ENCODE results near the gene NACA2.

The NACA2 gene

DNA sequence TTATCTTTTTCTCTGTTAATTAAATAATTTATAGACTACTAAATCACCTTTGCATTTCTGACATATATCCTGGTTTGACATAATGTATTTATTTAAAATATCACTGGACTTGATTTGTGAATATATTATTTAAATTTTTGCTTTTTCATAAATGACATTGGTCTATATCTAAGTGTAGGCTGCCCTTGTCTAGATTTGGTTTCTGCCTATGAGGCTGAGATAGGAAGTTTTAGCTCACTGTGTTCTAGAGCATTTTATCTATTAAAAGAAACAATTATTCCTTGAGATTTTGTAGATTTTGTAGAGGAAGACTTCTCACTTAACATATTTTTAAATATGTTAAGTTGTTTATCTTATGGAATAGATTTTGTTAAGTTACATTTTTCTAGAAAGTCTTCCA, 43.9 kb downstream of the NACA2 start:
- DNase-seq (ENCODE audit: low spot score) = no peak
- TF ChIP-seq, protein P1, sequence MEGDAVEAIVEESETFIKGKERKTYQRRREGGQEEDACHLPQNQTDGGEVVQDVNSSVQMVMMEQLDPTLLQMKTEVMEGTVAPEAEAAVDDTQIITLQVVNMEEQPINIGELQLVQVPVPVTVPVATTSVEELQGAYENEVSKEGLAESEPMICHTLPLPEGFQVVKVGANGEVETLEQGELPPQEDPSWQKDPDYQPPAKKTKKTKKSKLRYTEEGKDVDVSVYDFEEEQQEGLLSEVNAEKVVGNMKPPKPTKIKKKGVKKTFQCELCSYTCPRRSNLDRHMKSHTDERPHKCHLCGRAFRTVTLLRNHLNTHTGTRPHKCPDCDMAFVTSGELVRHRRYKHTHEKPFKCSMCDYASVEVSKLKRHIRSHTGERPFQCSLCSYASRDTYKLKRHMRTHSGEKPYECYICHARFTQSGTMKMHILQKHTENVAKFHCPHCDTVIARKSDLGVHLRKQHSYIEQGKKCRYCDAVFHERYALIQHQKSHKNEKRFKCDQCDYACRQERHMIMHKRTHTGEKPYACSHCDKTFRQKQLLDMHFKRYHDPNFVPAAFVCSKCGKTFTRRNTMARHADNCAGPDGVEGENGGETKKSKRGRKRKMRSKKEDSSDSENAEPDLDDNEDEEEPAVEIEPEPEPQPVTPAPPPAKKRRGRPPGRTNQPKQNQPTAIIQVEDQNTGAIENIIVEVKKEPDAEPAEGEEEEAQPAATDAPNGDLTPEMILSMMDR (IDR thresholded peaks at IDR 0.05; ENCODE audit: extremely low read depth, missing control alignments) = no peak

DNA sequence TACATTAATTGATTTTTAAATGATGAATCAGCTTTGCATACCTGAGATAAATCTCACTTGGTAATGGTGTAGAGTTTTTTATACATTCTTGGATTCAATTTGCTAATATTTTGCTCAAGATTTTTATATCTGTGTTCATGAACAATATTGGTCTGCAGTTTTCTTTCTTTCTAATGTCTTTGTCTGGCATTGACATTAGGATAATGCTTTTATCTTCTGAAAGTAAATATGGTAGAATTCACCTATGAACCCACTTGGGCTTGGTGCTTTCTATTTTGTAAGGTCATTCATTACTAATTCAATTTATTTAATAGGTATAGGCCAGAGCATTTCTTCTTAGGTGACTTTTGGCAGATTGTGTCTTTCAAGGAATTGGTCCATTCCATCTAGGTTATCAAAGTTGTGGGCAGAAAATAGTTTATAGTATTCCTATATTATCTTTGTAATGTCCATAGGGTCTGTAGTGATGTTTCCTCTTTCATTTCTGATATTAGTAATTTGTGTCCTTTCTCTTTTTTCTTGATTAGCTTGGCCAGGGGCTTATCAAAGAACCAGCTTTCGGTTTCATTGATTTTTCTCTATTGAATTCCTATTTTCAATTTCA, 45.6 kb downstream of the NACA2 start:
- no peak for DNase-seq (ENCODE audit: low spot score)
- TF ChIP-seq, protein P1 (IDR thresholded peaks at IDR 0.05; ENCODE audit: extremely low read depth, missing control alignments) = no peak

GRCh38 chr17:61543786-61544415, 47.1 kb downstream of the NACA2 start:
- DNase-seq (ENCODE audit: low spot score) = no peak
- TF ChIP-seq, protein P1 (IDR thresholded peaks at IDR 0.05; ENCODE audit: extremely low read depth, missing control alignments) = no peak

DNA sequence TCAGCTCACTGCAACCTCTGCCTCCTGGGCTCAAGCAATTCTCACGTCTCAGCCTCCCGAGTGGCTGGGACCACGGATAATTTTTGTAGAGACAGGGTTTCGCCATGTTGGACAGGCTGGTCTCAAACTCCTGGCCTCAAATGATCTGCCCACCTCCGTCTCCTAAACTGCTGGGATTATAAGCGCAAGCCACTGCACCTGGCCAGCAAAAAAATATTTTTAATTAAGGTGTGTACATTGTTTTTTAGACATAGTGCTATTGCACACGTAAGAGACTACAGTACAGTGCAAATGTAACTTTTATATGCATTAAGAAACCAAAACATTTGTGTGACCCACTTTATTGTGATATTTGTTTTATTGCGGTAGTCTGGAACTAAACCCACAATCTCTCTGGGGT, 49.0 kb downstream of the NACA2 start:
- no peak for DNase-seq (ENCODE audit: low spot score)
- TF ChIP-seq, protein P1 (IDR thresholded peaks at IDR 0.05; ENCODE audit: extremely low read depth, missing control alignments) = no peak

DNA sequence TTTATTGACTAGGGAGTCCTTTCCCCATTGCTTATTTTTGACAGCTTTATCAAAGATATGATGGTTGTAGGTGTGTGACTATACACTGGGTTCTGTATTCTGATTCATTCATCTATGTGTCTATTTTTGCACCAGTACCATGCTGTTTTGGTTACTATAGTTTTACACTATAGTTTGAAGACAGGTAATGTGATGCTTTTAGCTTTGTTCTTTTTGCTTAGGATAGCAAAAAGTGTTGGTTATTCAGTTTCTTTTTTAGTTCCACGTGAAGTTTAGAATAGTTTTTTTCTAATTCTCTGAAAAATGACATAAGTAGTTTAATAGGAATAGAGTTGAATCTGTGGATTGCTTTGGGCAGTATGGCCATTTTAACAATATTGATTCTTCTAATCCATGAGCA, 50.1 kb downstream of the NACA2 start:
- TF ChIP-seq, protein P1 (IDR thresholded peaks at IDR 0.05; ENCODE audit: extremely low read depth, missing control alignments) = no peak
- no peak for DNase-seq (ENCODE audit: low spot score)

All from GM20000 (cell line).